HEK293 (cell line): ENCODE data around the gene TM7SF3.

ENCODE experiments used
- CTCF ChIA-PET: fragments of 350-600 bp; formaldehyde crosslinking; extraction: SDS; loops from one replicate; lab custom pipeline; 2021; ENCODE audit warnings: antibody characterized with exemption; lab: Yijun Ruan, JAX
- POLR2A ChIA-PET: fragments of 300-600 bp; formaldehyde crosslinking; extraction: SDS; loops from one replicate; lab custom pipeline; 2020; ENCODE audit warnings: antibody characterized with exemption, inconsistent platforms; lab: Yijun Ruan, JAX
- H3K27ac ChIP-seq: fragments of 200-500 bp; sonication (Bioruptor generic); 2 replicates; pipeline ENCODE4 v1.5.1; 2014; ENCODE audit warnings: low read depth, low read length, control low read depth, inconsistent platforms; ENCODE audit errors: extremely low read depth
- H3K36me3 ChIP-seq, 2 experiments: fragments of 200-500 bp in 1 of 2; sonication (Bioruptor generic) in 1 of 2; 1 replicate in 1 of 2; 2 replicates in 1 of 2; pipeline ENCODE4 v1.5.1; 2014 to 2017; ENCODE audit warnings: inconsistent platforms in 2 of 2, low read length in 2 of 2; ENCODE audit not compliant: control insufficient read depth in 2 of 2, insufficient read depth in 1 of 2
- H3K4me1 ChIP-seq: fragments of 200-500 bp; sonication (Bioruptor generic); 2 replicates; pipeline ENCODE4 v1.5.1; 2014; ENCODE audit warnings: mild to moderate bottlenecking, low read length, inconsistent platforms; ENCODE audit not compliant: control insufficient read depth, insufficient read depth
- H3K4me3 ChIP-seq: 2 replicates; pipeline ENCODE4 v1.5.1; 2011; ENCODE audit warnings: low read depth, mild to moderate bottlenecking, control low read depth, low read length, moderate library complexity
- H3K9me3 ChIP-seq: fragments of 200-500 bp; sonication (Bioruptor generic); 2 replicates; pipeline ENCODE4 v1.5.1; 2014; ENCODE audit warnings: low read depth, low read length, inconsistent platforms; ENCODE audit not compliant: control insufficient read depth, insufficient read depth
- KLF1 ChIP-seq: fragments of 450-650 bp; formaldehyde crosslinking; IDR thresholded peaks from 2 replicates; pipeline ENCODE4 v1.5.1; 2016; ENCODE audit warnings: missing biosample characterization, missing genetic modification characterization
- KLF8 ChIP-seq: fragments of 450-650 bp; formaldehyde crosslinking; IDR thresholded peaks from 2 replicates; pipeline ENCODE4 v1.5.1; 2016; ENCODE audit warnings: missing biosample characterization, missing genetic modification characterization
- MEIS1 ChIP-seq: sonication (generic); formaldehyde crosslinking; IDR thresholded peaks from 2 replicates; pipeline ENCODE4 v1.8.1; 2022; ENCODE audit warnings: missing genetic modification reagents, mild to moderate bottlenecking, borderline replicate concordance
- OVOL3 ChIP-seq: fragments of 450-650 bp; formaldehyde crosslinking; IDR thresholded peaks from 2 replicates; pipeline ENCODE4 v1.5.1; 2016; ENCODE audit warnings: missing biosample characterization, missing genetic modification characterization
- PBX3 ChIP-seq: sonication (generic); formaldehyde crosslinking; IDR thresholded peaks from 2 replicates; pipeline ENCODE4 v1.8.1; 2022; ENCODE audit warnings: mild to moderate bottlenecking, moderate library complexity, missing genetic modification reagents
- REPIN1 ChIP-seq: fragments of 450-650 bp; formaldehyde crosslinking; IDR thresholded peaks from 2 replicates; pipeline ENCODE4 v1.5.1; 2017; ENCODE audit warnings: missing biosample characterization, missing genetic modification characterization, low read depth
- SALL2 ChIP-seq: fragments of 450-650 bp; formaldehyde crosslinking; IDR thresholded peaks from 2 replicates; pipeline ENCODE4 v1.5.0; 2017; ENCODE audit warnings: missing biosample characterization, mild to moderate bottlenecking, missing genetic modification characterization, borderline replicate concordance
- ZBTB1 ChIP-seq: fragments of 450-650 bp; formaldehyde crosslinking; IDR thresholded peaks from 2 replicates; pipeline ENCODE4 v1.5.1; 2016; ENCODE audit warnings: missing biosample characterization, missing genetic modification characterization
- ZBTB49 ChIP-seq: fragments of 450-650 bp; formaldehyde crosslinking; IDR thresholded peaks from 2 replicates; pipeline ENCODE4 v1.5.1; 2016; ENCODE audit warnings: missing biosample characterization, missing genetic modification characterization, low read depth
- ZBTB7A ChIP-seq: fragments of 450-650 bp; formaldehyde crosslinking; IDR thresholded peaks from 2 replicates; pipeline ENCODE4 v1.5.1; 2016; ENCODE audit warnings: low read depth, missing biosample characterization, missing genetic modification characterization
- ZNF138 ChIP-seq: fragments of 450-650 bp; formaldehyde crosslinking; IDR thresholded peaks from 2 replicates; pipeline ENCODE4 v1.5.1; 2016; ENCODE audit warnings: missing biosample characterization, missing genetic modification characterization, borderline replicate concordance
- ZNF148 ChIP-seq: fragments of 450-650 bp; formaldehyde crosslinking; IDR thresholded peaks from 2 replicates; pipeline ENCODE4 v1.5.0; 2017; ENCODE audit warnings: missing biosample characterization, missing genetic modification characterization, borderline replicate concordance
- ZNF398 ChIP-seq: fragments of 450-650 bp; formaldehyde crosslinking; IDR thresholded peaks from 2 replicates; pipeline ENCODE4 v1.5.1; 2017; ENCODE audit warnings: missing biosample characterization, missing genetic modification characterization
- ZNF426 ChIP-seq: fragments of 450-650 bp; formaldehyde crosslinking; IDR thresholded peaks from 2 replicates; pipeline ENCODE4 v1.5.1; 2017; ENCODE audit warnings: missing biosample characterization, missing genetic modification characterization, mild to moderate bottlenecking, inconsistent platforms, moderate library complexity
- ZNF555 ChIP-seq: fragments of 450-650 bp; formaldehyde crosslinking; conservative IDR thresholded peaks from 2 replicates; pipeline ENCODE4 v1.5.1; 2017; ENCODE audit warnings: missing biosample characterization, mild to moderate bottlenecking, missing genetic modification characterization, inconsistent platforms
- ZNF610 ChIP-seq: fragments of 450-650 bp; formaldehyde crosslinking; IDR thresholded peaks from 2 replicates; pipeline ENCODE4 v1.5.1; 2016; ENCODE audit warnings: missing biosample characterization, missing genetic modification characterization, borderline replicate concordance

TM7SF3 gene

GRCh38 chr12:27003421-27004381, 10.5 kb downstream of the TM7SF3 start (continued):
- TF ChIP-seq KLF1 (tag by site-specific recombination) = peak; percentile 40; the same call in 1 of the 2 replicates
- TF ChIP-seq KLF8 (tag by site-specific recombination) = peak; percentile 92
- TF ChIP-seq ZNF610 (tag by site-specific recombination) = peak; percentile 77
- no peak for TF ChIP-seq PBX3 (CRISPR knock-in tag)
- TF ChIP-seq MEIS1 (CRISPR knock-in tag) = no peak

DNA sequence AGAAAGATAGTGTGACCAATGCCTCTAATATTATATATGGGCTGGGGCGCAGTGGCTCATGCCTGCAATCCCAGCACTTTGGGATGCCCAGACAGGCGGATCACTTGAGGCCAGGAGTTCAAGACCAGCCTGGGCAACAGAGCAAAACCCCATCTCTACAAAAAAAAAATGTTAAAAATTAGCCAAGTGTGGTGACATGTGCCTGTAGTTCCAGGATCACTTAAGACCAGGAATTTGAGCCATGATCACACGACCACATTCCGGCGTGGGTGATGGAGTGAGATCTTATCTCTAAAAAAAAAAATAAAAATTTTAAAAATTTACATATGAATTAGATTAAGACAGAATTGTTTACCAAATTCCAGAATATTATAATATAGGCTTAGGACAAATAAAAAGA, 12.0 kb downstream of the TM7SF3 start:
- CTCF ChIA-PET = interaction anchor here (0.6 to 2.1 kb wide), 5 partner anchors 8 to 303 kb away, joined by 3 to 11 read pairs (median 3); no protein-coding TSS in a partner anchor

GRCh38 chr12:27001663-27002062, 12.5 kb downstream of the TM7SF3 start:
- H3K27ac ChIP-seq = no peak overlapping the region
- no peak overlapping the region for H3K4me3 ChIP-seq
- H3K4me1 ChIP-seq = peaks cover 8% of the 10 kb centered on the region; the same call in 1 of the 2 replicates
- H3K9me3 ChIP-seq = no peaks in the 10 kb centered on the region
- H3K36me3 ChIP-seq = peaks cover 19 to 34% of the 10 kb centered on the region in 2 experiments
- ChIA-PET POLR2A (interaction anchor here (0.6 kb wide), 1 partner anchor 10 kb away, joined by 3 read pairs; no protein-coding TSS in a partner anchor), CTCF (interaction anchor here (0.6 to 0.9 kb wide), 4 partner anchors 8 to 304 kb away, joined by 3 read pairs; no protein-coding TSS in a partner anchor)
- TF ChIP-seq PBX3 (CRISPR knock-in tag) (no peak), ZNF398 (tag by site-specific recombination) (no peak), ZNF426 (tag by site-specific recombination) (no peak), ZNF610 (tag by site-specific recombination) (no peak), ZNF555 (tag by site-specific recombination) (no peak), ZBTB7A (tag by site-specific recombination) (no peak), OVOL3 (tag by site-specific recombination) (no peak), ZBTB49 (tag by site-specific recombination) (no peak)

More for the DNA sequence above, 12.0 kb downstream of the TM7SF3 start:
- no peak overlapping the region for H3K4me3 ChIP-seq
- no peak for TF ChIP-seq REPIN1 (tag by site-specific recombination)
- no peak for TF ChIP-seq ZNF148
- no peak for TF ChIP-seq ZNF138 (tag by site-specific recombination)
- TF ChIP-seq ZBTB1 = no peak
- no peak for TF ChIP-seq SALL2 (tag by site-specific recombination)
- no peak for TF ChIP-seq PBX3 (CRISPR knock-in tag)
- H3K4me1 ChIP-seq = peaks cover 13% of the 10 kb centered on the region; the same call in 1 of the 2 replicates
- POLR2A ChIA-PET = interaction anchor here (0.6 kb wide), 1 partner anchor 11 kb away, joined by 3 read pairs; no protein-coding TSS in a partner anchor
- H3K36me3 ChIP-seq = peaks cover 19 to 30% of the 10 kb centered on the region in 2 experiments
- no peaks in the 10 kb centered on the region for H3K9me3 ChIP-seq
- no peak overlapping the region for H3K27ac ChIP-seq
